Lung (tissue), 12 donors: ENCODE results near the gene MAGEB1. TPM values are rescaled to one million over a fixed set of nuclear protein-coding genes. Genes with fewer than 3 reads are reported as not detected.

Experiments
- ATAC-seq: fragments of 200-7000 bp; cut with Tn5 transposase; one replicate; pipeline ENCODE4 v1.9.1; 2020; ENCODE audit warnings: moderate number of reproducible peaks; ENCODE audit not compliant: insufficient read depth, low FRiP score
- DNase-seq, 3 donors: peaks; one replicate each; pipeline ENCODE4 v3.0.0-alpha.2; 2013 to 2017
- H3K27ac ChIP-seq, 2 donors: one replicate each; pipeline ENCODE4 v1.5.1; 2013; ENCODE audit warnings: mild to moderate bottlenecking in 2 of 2, moderate library complexity in 2 of 2, control low read depth in 1 of 2, inconsistent platforms in 1 of 2, low read depth in 1 of 2, low read length in 1 of 2
- H3K27me3 ChIP-seq, 3 donors: one replicate each; pipeline ENCODE4 v1.5.1; 2013; ENCODE audit warnings: low read length in 2 of 3; ENCODE audit not compliant: control insufficient read depth in 3 of 3, insufficient read depth in 3 of 3
- H3K36me3 ChIP-seq, 4 donors: one replicate each; pipeline ENCODE4 v1.5.1; 2013; ENCODE audit warnings: low read length in 4 of 4, mild to moderate bottlenecking in 1 of 4, moderate library complexity in 1 of 4; ENCODE audit not compliant: control insufficient read depth in 4 of 4, insufficient read depth in 4 of 4
- H3K4me1 ChIP-seq, 5 donors: one replicate each; pipeline ENCODE4 v1.5.1; 2013; ENCODE audit warnings: low read length in 5 of 5, mild to moderate bottlenecking in 2 of 5, moderate library complexity in 1 of 5; ENCODE audit not compliant: control insufficient read depth in 5 of 5, insufficient read depth in 5 of 5
- H3K4me3 ChIP-seq: one replicate; pipeline ENCODE4 v1.5.1; 2013; ENCODE audit warnings: mild to moderate bottlenecking, control low read depth, moderate library complexity
- H3K9ac ChIP-seq, 2 donors: one replicate each; pipeline ENCODE4 v1.5.1; 2013; ENCODE audit warnings: low read length in 2 of 2, control low read depth in 1 of 2; ENCODE audit not compliant: insufficient read depth in 1 of 2
- H3K9me3 ChIP-seq, 4 donors: one replicate each; pipeline ENCODE4 v1.5.1; 2013; ENCODE audit warnings: low read length in 3 of 4, mild to moderate bottlenecking in 1 of 4, moderate library complexity in 1 of 4; ENCODE audit not compliant: control insufficient read depth in 4 of 4, insufficient read depth in 3 of 4
- polyA plus RNA-seq, 2 donors: library from polyadenylated mRNA; stranded (reverse); fragments of 200-250 nt; gene quantifications; one replicate each; pipeline ENCODE4 v1.2.1, GENCODE V29; 2013
- total RNA-seq, 2 donors: library from RNA; depleted of rRNA in 1 of 2; stranded (reverse); fragments of >200 nt in 1 of 2; gene quantifications; one replicate each; pipeline ENCODE4 v1.2.1, GENCODE V29; 2014 to 2021
- TF ChIP-seq, protein P1 (sequence below): IDR thresholded peaks from 2 replicates; pipeline ENCODE4 v1.5.1; 2012; ENCODE audit warnings: mild to moderate bottlenecking; ENCODE audit errors: control extremely low read depth, extremely low read depth
- donor health status: control.
- donor health status: control.
- donor health status: Bipolar disorder and iron deficiency.
- donor health status: healthy.
- donor health status: DM: yes; HTN: yes; CAD: no.

Gene MAGEB1
- total and polyA plus RNA-seq, 4 donors = not detected

DNA sequence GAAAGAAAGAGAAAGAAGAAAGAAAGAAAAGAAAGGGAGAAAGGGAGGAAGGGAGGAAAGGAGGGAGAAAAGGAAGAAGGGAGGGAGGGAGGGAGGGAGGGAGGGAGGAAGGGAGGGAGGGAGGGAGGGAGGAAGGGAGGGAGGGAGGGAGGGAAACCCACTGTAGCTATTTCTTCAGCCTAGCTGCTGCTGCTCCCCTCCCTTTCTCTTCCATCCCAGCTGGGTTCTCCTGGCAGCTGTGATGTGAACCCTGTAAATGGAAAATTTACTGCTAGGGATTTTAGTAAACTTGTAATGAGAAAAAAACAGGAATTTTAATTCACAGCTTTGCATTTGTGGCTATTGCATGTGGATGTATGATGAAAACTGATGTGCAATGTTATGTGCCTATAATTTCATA is 54.3 kb downstream of the MAGEB1 start:
- DNase-seq (peak in 2 of 3 donors; percentile 8 to 10), ATAC-seq (no peak)
- Histone ChIP-seq H3K9ac (no peak overlapping the region), H3K36me3 (no peaks in the 10 kb centered on the region), H3K9me3 (peaks cover 0 to 6% (median 0%) of the 10 kb centered on the region in 4 donors), H3K27me3 (peaks cover 3 to 13% (median 12%) of the 10 kb centered on the region in 3 donors), H3K4me3 (no peak overlapping the region), H3K4me1 (peaks cover 0 to 3% (median 0%) of the 10 kb centered on the region in 5 donors), H3K27ac (no peak overlapping the region)
- TF ChIP-seq, protein P1, sequence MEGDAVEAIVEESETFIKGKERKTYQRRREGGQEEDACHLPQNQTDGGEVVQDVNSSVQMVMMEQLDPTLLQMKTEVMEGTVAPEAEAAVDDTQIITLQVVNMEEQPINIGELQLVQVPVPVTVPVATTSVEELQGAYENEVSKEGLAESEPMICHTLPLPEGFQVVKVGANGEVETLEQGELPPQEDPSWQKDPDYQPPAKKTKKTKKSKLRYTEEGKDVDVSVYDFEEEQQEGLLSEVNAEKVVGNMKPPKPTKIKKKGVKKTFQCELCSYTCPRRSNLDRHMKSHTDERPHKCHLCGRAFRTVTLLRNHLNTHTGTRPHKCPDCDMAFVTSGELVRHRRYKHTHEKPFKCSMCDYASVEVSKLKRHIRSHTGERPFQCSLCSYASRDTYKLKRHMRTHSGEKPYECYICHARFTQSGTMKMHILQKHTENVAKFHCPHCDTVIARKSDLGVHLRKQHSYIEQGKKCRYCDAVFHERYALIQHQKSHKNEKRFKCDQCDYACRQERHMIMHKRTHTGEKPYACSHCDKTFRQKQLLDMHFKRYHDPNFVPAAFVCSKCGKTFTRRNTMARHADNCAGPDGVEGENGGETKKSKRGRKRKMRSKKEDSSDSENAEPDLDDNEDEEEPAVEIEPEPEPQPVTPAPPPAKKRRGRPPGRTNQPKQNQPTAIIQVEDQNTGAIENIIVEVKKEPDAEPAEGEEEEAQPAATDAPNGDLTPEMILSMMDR = no peak

Other genes starting within 250 kb of the MAGEB1 start
- gene MAGEB2, start 31.6 kb upstream of the MAGEB1 start, total RNA-seq = not detected
- not detected for gene MAGEB2, start 31.6 kb upstream of the MAGEB1 start, polyA plus RNA-seq
- gene MAGEB3, start 16.5 kb upstream of the MAGEB1 start, total RNA-seq = not detected
- gene MAGEB3, start 16.5 kb upstream of the MAGEB1 start, polyA plus RNA-seq = not detected
- gene MAGEB4, start 5.1 kb upstream of the MAGEB1 start, total RNA-seq = not detected
- not detected for gene MAGEB4, start 5.1 kb upstream of the MAGEB1 start, polyA plus RNA-seq
- not detected for gene NR0B1, start 62.2 kb downstream of the MAGEB1 start, total RNA-seq
- gene NR0B1, start 62.2 kb downstream of the MAGEB1 start, polyA plus RNA-seq = under 1 TPM in 1 of 2 donors, not detected in 1; 0.03 TPM